H9 (cell line): ENCODE results near the gene PCDH9. TPM values are rescaled to one million over a fixed set of nuclear protein-coding genes. Genes with fewer than 3 reads are reported as not detected.

Experiments used
- DNase-seq: peaks from one replicate; pipeline ENCODE4 v3.0.0-alpha.2; 2017
- H2AFZ ChIP-seq: one replicate; pipeline ENCODE4 v1.6.1; 2013; ENCODE audit warnings: mild to moderate bottlenecking, low read length, control low read depth, moderate library complexity
- H2AK5ac ChIP-seq: 2 replicates; pipeline ENCODE4 v1.6.1; 2013; ENCODE audit warnings: low read length, control low read depth, mixed read lengths; ENCODE audit not compliant: insufficient read length
- H2BK120ac ChIP-seq: one replicate; pipeline ENCODE4 v1.6.1; 2013; ENCODE audit warnings: low read depth, mild to moderate bottlenecking, low read length, control low read depth, inconsistent platforms; ENCODE audit not compliant: poor library complexity, severe bottlenecking
- H2BK12ac ChIP-seq: 2 replicates; pipeline ENCODE4 v1.6.1; 2013; ENCODE audit warnings: low read length, control low read depth, mixed read lengths, low read depth; ENCODE audit not compliant: insufficient read length
- H2BK15ac ChIP-seq: 2 replicates; pipeline ENCODE4 v1.6.1; 2013; ENCODE audit warnings: low read depth, low read length, control low read depth
- H2BK20ac ChIP-seq: one replicate; pipeline ENCODE4 v1.6.1; 2013; ENCODE audit warnings: low read depth, mild to moderate bottlenecking, low read length, control low read depth, inconsistent platforms; ENCODE audit not compliant: poor library complexity, severe bottlenecking
- H2BK5ac ChIP-seq: 2 replicates; pipeline ENCODE4 v1.6.1; 2013; ENCODE audit warnings: low read length, control low read depth, mixed read lengths; ENCODE audit not compliant: insufficient read length
- H3K14ac ChIP-seq: 2 replicates; pipeline ENCODE4 v1.6.1; 2013; ENCODE audit warnings: low read length, control low read depth; ENCODE audit not compliant: insufficient read depth
- H3K18ac ChIP-seq: 2 replicates; pipeline ENCODE4 v1.6.1; 2013; ENCODE audit warnings: low read depth, mild to moderate bottlenecking, mixed read lengths, low read length, control low read depth; ENCODE audit not compliant: insufficient read length
- H3K23ac ChIP-seq: 2 replicates; pipeline ENCODE4 v1.6.1; 2013; ENCODE audit warnings: low read length, control low read depth, mixed read lengths, low read depth; ENCODE audit not compliant: insufficient read length
- H3K23me2 ChIP-seq: 2 replicates; pipeline ENCODE4 v1.6.1; 2013; ENCODE audit warnings: low read depth, mild to moderate bottlenecking, mixed read lengths, low read length, control low read depth; ENCODE audit not compliant: insufficient read length, poor library complexity, severe bottlenecking
- H3K27ac ChIP-seq: 2 replicates; pipeline ENCODE4 v1.5.1; 2013; ENCODE audit warnings: low read length, control low read depth, mixed read lengths, low read depth; ENCODE audit not compliant: insufficient read length
- H3K27me3 ChIP-seq: 2 replicates; pipeline ENCODE4 v1.6.1; 2013; ENCODE audit warnings: low read length, control low read depth, inconsistent platforms; ENCODE audit not compliant: insufficient read depth
- H3K4ac ChIP-seq: 2 replicates; pipeline ENCODE4 v1.6.1; 2013; ENCODE audit warnings: low read depth, mild to moderate bottlenecking, control low read depth, inconsistent platforms, low read length, moderate library complexity
- H3K4me1 ChIP-seq: 2 replicates; pipeline ENCODE4 v1.6.1; 2013; ENCODE audit warnings: low read length, control low read depth, inconsistent platforms; ENCODE audit not compliant: insufficient read depth
- H3K4me2 ChIP-seq: 2 replicates; pipeline ENCODE4 v1.6.1; 2013; ENCODE audit warnings: low read length, control low read depth, mixed read lengths; ENCODE audit not compliant: insufficient read length, insufficient read depth
- H3K56ac ChIP-seq: 2 replicates; pipeline ENCODE4 v1.6.1; 2013; ENCODE audit warnings: low read depth, mild to moderate bottlenecking, mixed read lengths, low read length, control low read depth; ENCODE audit not compliant: insufficient read length
- H3K79me1 ChIP-seq: 2 replicates; pipeline ENCODE4 v1.6.1; 2013; ENCODE audit warnings: low read depth, mild to moderate bottlenecking, moderate library complexity, low read length, control low read depth, inconsistent platforms; ENCODE audit not compliant: insufficient read depth, poor library complexity, severe bottlenecking
- H3K79me2 ChIP-seq: 2 replicates; pipeline ENCODE4 v1.6.1; 2013; ENCODE audit warnings: low read length, control low read depth, inconsistent platforms; ENCODE audit not compliant: insufficient read depth
- H3K9ac ChIP-seq: 2 replicates; pipeline ENCODE4 v1.6.1; 2013; ENCODE audit warnings: low read length, control low read depth, mixed read lengths; ENCODE audit not compliant: insufficient read length; ENCODE audit errors: extremely low read depth
- H3K9me3 ChIP-seq: one replicate; pipeline ENCODE4 v1.6.1; 2013; ENCODE audit warnings: low read depth, low read length, inconsistent platforms; ENCODE audit not compliant: control insufficient read depth
- H3T11ph ChIP-seq: one replicate; pipeline ENCODE4 v1.6.1; 2013; ENCODE audit warnings: mild to moderate bottlenecking, low read length, control low read depth, inconsistent platforms
- H4K20me1 ChIP-seq: one replicate; pipeline ENCODE4 v1.6.1; 2013; ENCODE audit not compliant: control insufficient read depth, insufficient read length, insufficient read depth
- H4K5ac ChIP-seq: 2 replicates; pipeline ENCODE4 v1.6.1; 2013; ENCODE audit warnings: low read depth, mild to moderate bottlenecking, mixed read lengths, low read length, control low read depth; ENCODE audit not compliant: insufficient read length
- H4K8ac ChIP-seq: replicated peaks from 2 replicates; pipeline ENCODE4 v1.6.1; 2013; ENCODE audit warnings: low read length, control low read depth, mixed read lengths, low read depth; ENCODE audit not compliant: insufficient read length
- H4K91ac ChIP-seq: 2 replicates; pipeline ENCODE4 v1.6.1; 2013; ENCODE audit warnings: low read depth, mild to moderate bottlenecking, moderate library complexity, mixed read lengths, low read length, control low read depth; ENCODE audit not compliant: insufficient read length
- H3K27ac Mint-ChIP-seq, 3 experiments: 2 replicates in 2 of 3; 3 replicates in 1 of 3; pipeline ENCODE4 v1.8.0; 2020 to 2021; ENCODE audit warnings: mixed read lengths in 3 of 3, mild to moderate bottlenecking in 1 of 3, moderate library complexity in 1 of 3
- H3K27me3 Mint-ChIP-seq: 2 replicates; pipeline ENCODE4 v1.8.0; 2021; ENCODE audit warnings: low read depth, mild to moderate bottlenecking, moderate library complexity, mixed read lengths
- H3K36me3 Mint-ChIP-seq, 3 experiments: 2 replicates in 2 of 3; 3 replicates in 1 of 3; pipeline ENCODE4 v1.8.0; 2020 to 2021; ENCODE audit warnings: low read depth in 3 of 3, mixed read lengths in 3 of 3; ENCODE audit not compliant: insufficient read depth in 1 of 3
- H3K4me1 Mint-ChIP-seq, 2 experiments: 2 replicates each; pipeline ENCODE4 v1.8.0; 2020; ENCODE audit warnings: mixed read lengths in 2 of 2
- H3K4me3 Mint-ChIP-seq, 2 experiments: 2 replicates in 1 of 2; 3 replicates in 1 of 2; pipeline ENCODE4 v1.8.0; 2020 to 2021; ENCODE audit warnings: mild to moderate bottlenecking in 2 of 2, mixed read lengths in 2 of 2, moderate library complexity in 1 of 2
- H3K9me3 Mint-ChIP-seq, 2 experiments: 2 replicates in 1 of 2; 3 replicates in 1 of 2; pipeline ENCODE4 v1.8.0; 2020; ENCODE audit warnings: mild to moderate bottlenecking in 2 of 2, mixed read lengths in 2 of 2, moderate library complexity in 1 of 2
- CTCF ChIP-seq: fragments of 200-600 bp; sonication (generic); conservative IDR thresholded peaks from 3 replicates; pipeline ENCODE4 v1.8.0; 2021; ENCODE audit warnings: antibody characterized with exemption, mild to moderate bottlenecking
- WGBS: extraction: QIAGEN DNeasy Blood & Tissue Kit; methylation state at CpG from one replicate; pipeline ENCODE4 v1.1.7; 2013; ENCODE audit warnings: missing lambda C conversion rate, low lambda C conversion rate, mixed read lengths; ENCODE audit not compliant: insufficient read length; ENCODE audit errors: extremely low coverage; 5-methylcytosine and 5-hydroxymethylcytosine counted together
- total RNA-seq: library from RNA; stranded (reverse); gene quantifications from 2 replicates; pipeline ENCODE4 v1.2.1, GENCODE V29; 2021

Gene PCDH9
- total RNA-seq, 1 experiment from 2014 or later: 0.11 TPM

GRCh38 chr13:66748712-66749111, 481.4 kb downstream of the PCDH9 start:
- H4K8ac ChIP-seq: no peak overlapping the region
- no peak overlapping the region for H3K23ac ChIP-seq
- H3K36me3 Mint-ChIP-seq: no peaks in the 10 kb centered on the region; a peak in 1 of 7 replicates
- H2AFZ ChIP-seq: no peak overlapping the region
- no peaks in the 10 kb centered on the region for H3K27me3 Mint-ChIP-seq
- H2BK15ac ChIP-seq: no peak overlapping the region
- H3T11ph ChIP-seq: no peak overlapping the region
- no peaks in the 10 kb centered on the region for H3K9me3 ChIP-seq
- no peaks in the 10 kb centered on the region for H3K27me3 ChIP-seq
- H2AK5ac ChIP-seq: no peak overlapping the region
- H3K4me1 ChIP-seq: no peaks in the 10 kb centered on the region
- no peaks in the 10 kb centered on the region for H4K20me1 ChIP-seq
- no peak overlapping the region for H3K18ac ChIP-seq
- H3K79me2 ChIP-seq: no peaks in the 10 kb centered on the region
- no peak overlapping the region for H3K9ac ChIP-seq
- no peak for DNase-seq
- no peak overlapping the region for H3K14ac ChIP-seq
- H2BK5ac ChIP-seq: no peak overlapping the region
- H2BK120ac ChIP-seq: no peak overlapping the region
- H3K23me2 ChIP-seq: no peaks in the 10 kb centered on the region
- no peak overlapping the region for H3K27ac ChIP-seq
- H3K4me1 Mint-ChIP-seq: no peaks in the 10 kb centered on the region
- no peak overlapping the region for H4K5ac ChIP-seq
- no peak overlapping the region; a peak in 1 of 7 replicates for H3K27ac Mint-ChIP-seq
- H3K56ac ChIP-seq: no peak overlapping the region
- no peak overlapping the region for H3K4me3 Mint-ChIP-seq
- no CpG with 5 or more reads among the region's 1 CpG for WGBS
- no peak overlapping the region for H4K91ac ChIP-seq
- no peak overlapping the region for H2BK20ac ChIP-seq
- H3K4me2 ChIP-seq: no peak overlapping the region
- no peak for TF ChIP-seq CTCF
- no peaks in the 10 kb centered on the region for H3K9me3 Mint-ChIP-seq
- no peak overlapping the region for H2BK12ac ChIP-seq
- no peaks in the 10 kb centered on the region for H3K79me1 ChIP-seq
- no peak overlapping the region for H3K4ac ChIP-seq
